Right hindlimb (tissue), 1 donor: ENCODE measurements around the gene ABCA10.
"Not testable (repeated sequence)": the region's sequence is repeated elsewhere in the genome, so short reads cannot be mapped to it uniquely, and the experiment has no call there.

Source experiments
- DNase-seq: peaks from one replicate; pipeline ENCODE4 v3.0.0-alpha.2; 2018

Gene ABCA10

GRCh38 chr17:69228576-69228975 is at the start of gene ABCA10:
ABCA10 (minus strand) TSS chr17:69228824; CDS start chr17:69225358, 3,466 bp downstream.
- DNase-seq = no peak

GRCh38 chr17:69276279-69276678 is 47.7 kb upstream of the ABCA10 start:
- DNase-seq = not testable (repeated sequence)

DNA sequence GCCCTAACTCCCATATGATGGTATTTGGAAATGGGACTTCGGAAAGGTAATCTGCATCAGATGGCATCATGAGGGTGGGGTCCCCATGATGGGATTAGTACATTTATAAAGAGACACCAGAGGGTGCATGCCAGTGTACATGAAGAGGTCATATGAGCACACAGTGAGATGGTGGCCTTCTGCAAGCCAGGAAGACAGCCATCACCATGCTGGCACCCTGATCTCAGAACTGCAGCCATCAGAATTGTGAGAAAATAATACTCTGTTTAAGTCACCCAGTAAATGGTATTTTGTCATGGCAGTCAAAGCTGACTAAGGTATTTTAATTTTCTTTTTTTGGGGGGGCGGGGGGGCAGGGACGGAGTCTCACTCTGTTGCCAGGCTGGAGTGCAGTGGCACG is 47.1 kb upstream of the ABCA10 start:
- no peak for DNase-seq

DNA sequence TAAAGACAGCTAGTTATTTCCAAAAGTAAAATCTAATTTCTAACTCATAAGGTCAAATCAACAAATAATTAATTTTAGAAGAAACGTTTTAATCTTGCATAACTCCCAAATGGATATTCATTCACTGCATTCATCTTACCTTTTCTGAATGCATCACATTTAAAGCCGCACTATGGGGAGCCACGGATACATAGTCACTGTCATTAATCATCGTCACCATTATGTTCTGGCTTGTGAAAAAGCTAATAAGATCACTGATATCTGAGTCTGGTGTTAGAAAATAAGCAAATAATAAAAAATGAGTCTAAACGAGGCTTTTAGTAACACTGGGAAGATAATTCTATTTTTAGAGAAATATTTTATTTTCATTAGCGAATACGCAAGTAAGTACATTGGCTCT is 42.4 kb upstream of the ABCA10 start:
- no peak for DNase-seq

DNA sequence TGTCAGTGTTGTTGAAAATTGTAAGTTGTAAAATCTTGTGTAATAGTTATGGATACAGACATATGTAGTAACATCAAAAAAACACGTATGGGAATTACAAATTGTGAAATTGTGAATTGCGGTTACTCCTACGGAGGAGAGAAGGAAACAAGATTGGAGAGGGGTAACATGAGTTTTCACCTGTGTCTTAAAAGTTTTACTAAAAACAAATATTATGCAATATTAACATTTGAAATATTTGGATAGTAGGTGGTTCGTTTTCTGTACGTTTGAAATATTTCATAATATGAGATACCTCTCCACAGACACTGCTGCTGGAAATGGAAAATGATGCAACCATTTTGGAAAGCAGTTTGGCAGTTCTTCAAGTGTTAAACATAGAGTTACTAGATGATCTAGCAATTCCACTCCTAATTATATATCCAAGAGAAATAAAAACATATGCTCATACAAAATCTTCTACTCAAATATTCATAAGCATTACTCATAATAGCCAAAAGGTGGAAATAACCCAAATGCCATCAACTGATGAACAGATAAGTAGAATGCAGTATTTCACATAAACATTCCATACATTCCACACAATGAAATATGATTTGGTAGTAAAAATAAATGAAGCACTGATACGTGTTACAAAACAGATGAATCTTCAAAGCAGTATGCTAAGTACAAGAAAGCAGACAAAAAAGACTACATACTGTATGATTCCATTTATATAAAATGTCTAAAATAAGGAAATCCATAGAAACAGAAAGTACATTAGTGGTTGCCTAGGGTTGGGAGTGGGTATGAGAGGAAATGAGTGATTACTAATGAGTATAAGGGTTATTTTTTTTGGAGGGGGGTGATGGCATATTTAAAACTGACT is 40.7 kb upstream of the ABCA10 start:
- DNase-seq = no peak

GRCh38 chr17:69268543-69269014 is 40.0 kb upstream of the ABCA10 start:
- no peak for DNase-seq

GRCh38 chr17:69267219-69267618 is 38.6 kb upstream of the ABCA10 start:
- DNase-seq = no peak

DNA sequence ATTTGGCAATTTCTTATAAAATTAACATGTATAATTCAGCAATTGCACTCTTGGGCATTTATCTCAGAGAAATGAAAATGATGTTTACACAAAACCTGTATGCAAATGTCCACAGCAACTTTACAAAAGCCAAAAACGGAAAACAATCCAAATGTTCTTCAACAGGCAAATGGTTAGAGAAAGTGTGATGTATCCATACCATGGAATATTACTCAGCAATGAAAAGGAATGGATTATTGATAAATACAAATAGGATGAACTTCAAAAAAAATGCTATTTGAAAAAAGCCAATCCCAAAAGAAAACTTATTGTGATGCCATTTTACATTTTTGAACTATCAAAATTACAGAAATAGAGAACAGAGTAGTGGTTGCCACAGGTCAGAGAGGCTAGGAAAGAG is 37.2 kb upstream of the ABCA10 start:
- no peak for DNase-seq

DNA sequence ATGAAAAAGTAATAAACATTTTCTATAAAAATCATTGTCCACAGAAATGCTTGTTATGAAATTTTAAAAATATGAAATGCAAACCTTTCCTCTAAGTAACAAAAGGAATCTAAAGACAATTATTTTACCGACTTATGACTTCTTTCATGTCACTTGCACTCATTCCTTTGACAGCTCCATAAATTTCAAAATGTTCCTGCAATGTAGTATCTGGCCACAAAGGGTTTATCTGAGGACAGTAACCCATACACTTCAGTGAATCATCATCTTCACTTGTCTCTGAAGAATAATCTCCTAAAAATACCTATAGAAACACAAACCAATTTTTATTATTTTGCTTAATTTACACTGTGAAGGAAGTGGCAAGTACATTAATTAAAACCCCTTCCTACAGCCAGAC is 25.6 kb upstream of the ABCA10 start:
- DNase-seq = no peak

GRCh38 chr17:69250641-69251040 is 22.0 kb upstream of the ABCA10 start:
- DNase-seq = no peak

DNA sequence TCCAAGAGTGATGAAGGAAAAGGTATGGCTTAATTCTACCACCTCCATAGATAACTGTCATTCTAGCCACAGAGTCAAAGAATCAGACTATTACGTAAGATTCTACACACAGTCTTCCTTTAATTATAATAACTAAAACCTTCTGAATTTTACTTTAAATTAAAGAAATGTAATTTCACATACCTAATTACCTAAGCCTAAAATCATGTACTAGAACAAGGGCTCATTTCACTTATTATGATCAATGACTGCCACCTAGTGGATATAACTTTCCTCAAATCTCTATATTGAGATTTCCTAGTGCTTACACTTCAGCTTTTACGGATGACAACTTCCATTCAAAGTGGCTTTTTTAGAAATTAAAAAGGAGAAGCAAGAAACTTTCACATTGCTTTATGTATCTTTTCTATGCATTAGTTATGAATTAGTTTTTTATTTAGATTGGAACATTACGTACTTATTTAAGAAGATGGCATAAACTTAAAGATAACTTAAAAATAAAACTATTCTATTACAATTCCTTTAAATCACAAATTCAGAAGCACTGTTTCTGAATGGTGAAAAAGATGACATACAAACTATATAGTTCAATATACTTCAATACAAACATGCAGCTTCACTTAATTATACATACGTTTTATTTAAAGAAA is 18.2 kb upstream of the ABCA10 start:
- no peak for DNase-seq

GRCh38 chr17:69246202-69246601 is 17.6 kb upstream of the ABCA10 start:
- no peak for DNase-seq

GRCh38 chr17:69245617-69246016 is 17.0 kb upstream of the ABCA10 start:
- DNase-seq = no peak

GRCh38 chr17:69239611-69240600 is 11.3 kb upstream of the ABCA10 start:
- no peak for DNase-seq

DNA sequence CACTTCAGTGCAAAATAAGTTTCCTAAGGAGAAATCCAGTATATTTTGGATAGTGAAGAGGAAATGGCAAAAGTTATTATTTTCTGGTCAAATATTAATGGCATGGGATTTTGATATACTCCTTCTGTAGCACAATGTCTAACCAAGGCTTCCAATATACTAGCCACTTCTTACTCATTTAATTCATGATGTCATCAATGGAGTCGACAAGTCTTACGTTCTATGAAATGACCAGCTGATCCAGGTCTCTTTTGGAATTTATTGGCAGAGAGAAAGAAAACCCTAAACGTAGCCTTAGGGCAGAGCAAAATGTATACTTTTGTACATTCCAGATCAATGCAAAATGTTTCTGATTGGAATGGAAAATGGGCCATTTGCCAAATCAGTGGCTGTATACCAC is 8.3 kb upstream of the ABCA10 start:
- DNase-seq = no peak

DNA sequence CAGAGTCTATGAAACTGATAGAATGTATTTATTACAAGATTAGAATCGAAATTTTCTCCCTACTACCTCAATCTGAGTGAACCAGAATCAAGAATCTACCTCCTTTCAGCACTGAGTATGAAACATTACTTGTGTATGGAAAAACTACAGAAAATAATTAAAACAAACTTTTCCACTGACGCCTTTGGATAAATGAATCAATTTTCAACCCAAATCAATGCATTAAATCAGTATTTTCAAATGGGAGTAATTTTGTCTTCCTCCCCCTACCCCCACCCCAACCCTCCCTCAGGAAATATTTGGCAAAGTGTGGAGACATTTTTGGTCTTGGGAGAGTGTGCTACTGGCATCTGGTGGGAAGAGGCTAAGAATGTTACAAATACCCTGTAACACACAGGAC is 7.8 kb upstream of the ABCA10 start:
- DNase-seq = no peak

GRCh38 chr17:69235338-69236058 is 6.9 kb upstream of the ABCA10 start:
- DNase-seq = peak; percentile 85

DNA sequence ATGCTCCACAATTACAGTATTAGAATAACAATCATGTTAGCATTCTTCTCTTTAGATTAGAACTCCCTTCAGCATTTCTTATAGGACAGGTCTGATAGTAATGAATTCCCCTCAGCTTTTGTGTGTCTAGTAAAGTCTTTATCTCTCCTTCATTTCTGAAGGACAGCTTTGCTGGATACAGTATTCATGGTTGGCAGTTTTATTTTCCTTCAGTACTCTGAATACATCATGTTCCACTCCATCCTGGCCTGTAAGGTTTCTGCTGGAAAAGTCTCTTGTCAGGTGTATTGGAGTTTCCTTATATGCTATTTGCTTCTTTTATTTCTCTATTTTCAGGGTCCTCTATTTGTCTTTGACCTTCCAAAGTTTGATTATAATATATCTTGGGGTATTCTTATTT is 4.0 kb upstream of the ABCA10 start:
- DNase-seq = no peak

DNA sequence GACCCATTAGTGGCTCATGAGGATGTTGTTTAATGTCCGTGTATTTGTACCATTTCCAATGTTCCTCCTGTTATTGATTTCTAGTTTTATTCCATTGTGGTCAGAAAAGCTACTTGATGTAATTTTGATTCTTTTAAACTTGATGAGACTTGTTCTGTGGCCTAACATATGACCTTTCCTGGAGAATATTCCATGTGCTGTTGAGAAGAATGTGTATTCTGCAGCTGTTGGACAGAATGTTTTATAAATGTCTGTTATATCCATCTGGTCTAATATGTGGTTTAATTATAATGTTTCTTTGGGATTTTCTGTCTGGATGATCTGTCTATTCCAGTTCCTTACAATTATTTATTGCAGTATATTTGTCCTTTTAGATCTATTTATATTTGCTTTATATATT is 2.9 kb upstream of the ABCA10 start:
- DNase-seq = no peak

- DNase-seq = no peak
Measured at GRCh38 chr17:69230939-69231338, 2.3 kb upstream of the ABCA10 start.

DNA sequence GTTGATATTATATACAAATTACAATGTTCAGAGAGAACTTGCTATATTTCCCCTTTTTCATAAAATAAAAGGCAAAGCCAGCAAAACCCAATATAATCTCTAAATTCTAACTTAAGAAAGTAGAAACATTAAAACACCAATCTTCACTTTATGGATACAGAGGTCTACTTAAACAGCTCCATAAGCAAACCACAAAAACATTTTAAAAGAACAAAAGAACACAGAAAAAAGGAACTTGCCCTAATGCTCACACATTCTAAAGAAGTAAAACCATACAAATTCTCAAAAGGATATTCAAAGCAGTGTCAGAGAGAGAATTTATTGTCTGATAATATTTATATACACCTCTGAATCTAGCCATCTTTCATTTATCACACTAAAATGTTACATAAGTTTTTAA is 606 bp downstream of the ABCA10 start:
- DNase-seq = no peak

DNA sequence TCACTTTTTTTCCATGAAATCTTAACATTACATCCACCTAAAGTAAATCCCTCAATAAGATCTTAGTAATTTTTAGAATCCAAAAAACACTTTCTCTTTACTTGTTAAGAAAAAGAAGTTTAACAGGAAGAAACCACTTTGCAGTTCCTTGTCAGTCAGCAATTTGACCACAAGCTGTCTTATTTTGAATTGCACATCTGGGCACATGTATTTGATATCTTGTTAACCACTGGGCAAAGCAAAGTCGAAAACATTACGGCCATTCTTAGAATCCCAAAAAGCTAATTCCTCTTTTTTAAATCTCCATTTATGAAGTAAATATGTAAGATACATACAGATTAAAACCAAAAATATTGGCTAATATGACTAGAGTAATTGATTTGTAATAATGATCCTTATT is 1.1 kb downstream of the ABCA10 start:
- DNase-seq = no peak
